ENCODE measurements around the gene ITPR3. TPM values are rescaled to one million over a fixed set of nuclear protein-coding genes. Genes with fewer than 3 reads are reported as not detected.

The ITPR3 gene
- total and polyA plus RNA-seq, 10 donors, result 9.9 to 95.6 (median 62.1) TPM

DNA sequence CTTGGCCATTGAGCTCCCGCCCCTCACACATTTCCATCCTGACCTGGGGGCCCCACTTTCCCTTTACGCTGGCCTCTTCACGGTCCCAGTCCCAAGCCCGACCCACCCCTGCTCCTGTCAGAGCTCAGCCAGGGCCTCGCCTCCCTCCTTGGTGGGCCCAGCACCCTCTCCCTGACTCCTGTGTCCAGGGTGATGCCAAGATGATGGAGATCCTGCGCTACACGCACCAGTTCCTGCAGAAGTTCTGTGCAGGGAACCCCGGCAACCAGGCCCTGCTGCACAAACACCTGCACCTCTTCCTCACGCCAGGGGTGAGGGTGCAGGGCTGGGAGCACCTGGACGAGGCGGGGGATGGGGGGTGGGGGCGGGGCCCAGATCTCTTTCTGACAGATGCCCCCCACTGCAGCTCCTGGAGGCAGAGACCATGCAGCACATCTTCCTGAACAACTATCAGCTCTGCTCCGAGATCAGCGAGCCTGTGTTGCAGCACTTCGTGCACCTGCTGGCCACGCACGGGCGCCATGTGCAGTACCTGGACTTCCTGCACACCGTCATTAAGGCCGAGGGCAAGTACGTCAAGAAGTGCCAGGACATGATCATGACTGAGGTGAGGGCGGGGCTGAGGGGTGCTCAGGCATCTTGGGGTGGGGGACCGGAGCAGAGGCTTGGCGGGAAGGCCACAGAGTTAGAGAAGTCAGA lies 57.3 kb downstream of the ITPR3 start:
- no peaks in the 10 kb centered on the region for H3K9me3 ChIP-seq
- TF ChIP-seq POLR2A (IDR thresholded peaks at IDR 0.05), result no peak
- TF ChIP-seq, protein P1, sequence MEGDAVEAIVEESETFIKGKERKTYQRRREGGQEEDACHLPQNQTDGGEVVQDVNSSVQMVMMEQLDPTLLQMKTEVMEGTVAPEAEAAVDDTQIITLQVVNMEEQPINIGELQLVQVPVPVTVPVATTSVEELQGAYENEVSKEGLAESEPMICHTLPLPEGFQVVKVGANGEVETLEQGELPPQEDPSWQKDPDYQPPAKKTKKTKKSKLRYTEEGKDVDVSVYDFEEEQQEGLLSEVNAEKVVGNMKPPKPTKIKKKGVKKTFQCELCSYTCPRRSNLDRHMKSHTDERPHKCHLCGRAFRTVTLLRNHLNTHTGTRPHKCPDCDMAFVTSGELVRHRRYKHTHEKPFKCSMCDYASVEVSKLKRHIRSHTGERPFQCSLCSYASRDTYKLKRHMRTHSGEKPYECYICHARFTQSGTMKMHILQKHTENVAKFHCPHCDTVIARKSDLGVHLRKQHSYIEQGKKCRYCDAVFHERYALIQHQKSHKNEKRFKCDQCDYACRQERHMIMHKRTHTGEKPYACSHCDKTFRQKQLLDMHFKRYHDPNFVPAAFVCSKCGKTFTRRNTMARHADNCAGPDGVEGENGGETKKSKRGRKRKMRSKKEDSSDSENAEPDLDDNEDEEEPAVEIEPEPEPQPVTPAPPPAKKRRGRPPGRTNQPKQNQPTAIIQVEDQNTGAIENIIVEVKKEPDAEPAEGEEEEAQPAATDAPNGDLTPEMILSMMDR (IDR thresholded peaks at IDR 0.05 in 8 of 11, conservative IDR thresholded peaks at IDR 0.05 in 3 of 11), result no peak
- no peak for TF ChIP-seq POLR2AphosphoS5 (IDR thresholded peaks at IDR 0.05)
- intact Hi-C loops (cut with DNase I; ENCODE audit: low total_unique reads), result no loop called here
- H3K36me3 ChIP-seq, result peaks cover 5 to 100% (median 95%) of the 10 kb centered on the region in 6 donors
- H3K4me3 ChIP-seq, result no peak overlapping the region
- H3K4me1 ChIP-seq, result peaks cover 0 to 11% (median 5%) of the 10 kb centered on the region in 6 donors
- no peak for DNase-seq
- 83 to 91% (median 84%) methylated on average over 24 of the region's 24 CpGs for WGBS, 5 donors
- H3K27me3 ChIP-seq (replicated peaks in 1 of 7), result no peaks in the 10 kb centered on the region
- no peak overlapping the region for H3K27ac ChIP-seq

DNA sequence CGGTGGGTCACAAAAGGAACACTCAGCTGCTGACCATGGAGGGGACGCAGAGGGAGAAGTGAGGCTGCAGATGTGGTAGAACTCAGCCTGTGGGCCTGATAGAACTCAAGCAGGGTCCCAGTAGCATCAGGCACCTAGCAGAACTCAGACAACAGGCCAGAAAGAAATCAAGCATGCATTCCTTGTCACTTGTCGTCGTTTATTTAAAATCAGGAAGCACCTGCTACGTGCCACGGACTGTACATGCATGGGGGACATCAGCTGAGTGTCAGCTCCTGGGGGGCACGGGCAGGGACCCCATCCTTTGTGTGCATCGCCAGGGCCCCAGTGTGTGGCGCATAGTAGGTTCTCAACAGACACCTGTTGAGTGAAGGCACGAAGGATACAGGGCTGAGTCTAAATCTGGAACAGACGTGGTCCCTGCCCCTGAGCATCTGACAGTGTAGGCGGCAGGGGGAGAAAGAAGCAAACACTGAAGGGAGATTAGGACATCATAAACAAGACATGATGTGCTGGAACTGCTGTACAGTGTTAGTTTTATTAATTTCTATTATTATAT lies 57.9 kb downstream of the ITPR3 start:
- no peak for DNase-seq
- no peaks in the 10 kb centered on the region for H3K9me3 ChIP-seq
- 67 to 76% (median 73%) methylated on average over 12 of the region's 12 CpGs for WGBS, 5 donors
- TF ChIP-seq, protein P1 (IDR thresholded peaks at IDR 0.05 in 8 of 11, conservative IDR thresholded peaks at IDR 0.05 in 3 of 11), result no peak
- TF ChIP-seq POLR2A (IDR thresholded peaks at IDR 0.05) (no peak), POLR2AphosphoS5 (IDR thresholded peaks at IDR 0.05) (no peak)
- H3K27ac ChIP-seq, result no peak overlapping the region
- H3K36me3 ChIP-seq, result peaks cover 0 to 100% (median 94%) of the 10 kb centered on the region in 6 donors
- intact Hi-C loops (cut with DNase I; ENCODE audit: low total_unique reads), result no loop called here
- H3K27me3 ChIP-seq (replicated peaks in 1 of 7), result no peaks in the 10 kb centered on the region
- peaks cover 0 to 16% (median 8%) of the 10 kb centered on the region in 6 donors for H3K4me1 ChIP-seq
- H3K4me3 ChIP-seq, result no peak overlapping the region

DNA sequence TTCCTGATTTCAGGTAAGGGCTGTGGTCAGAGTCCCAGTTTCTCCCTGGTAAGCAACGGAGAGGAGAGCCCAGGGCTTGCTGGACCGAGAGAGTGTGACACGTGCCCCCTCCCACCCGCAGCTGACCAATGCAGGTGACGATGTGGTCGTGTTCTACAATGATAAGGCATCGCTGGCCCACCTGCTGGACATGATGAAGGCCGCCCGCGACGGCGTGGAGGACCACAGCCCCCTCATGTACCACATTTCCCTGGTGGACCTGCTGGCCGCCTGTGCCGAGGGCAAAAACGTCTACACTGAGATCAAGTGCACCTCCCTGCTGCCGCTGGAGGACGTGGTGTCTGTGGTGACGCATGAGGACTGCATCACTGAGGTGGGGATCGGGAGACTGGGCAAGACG lies 58.6 kb downstream of the ITPR3 start:
- no peak for DNase-seq
- H3K36me3 ChIP-seq, result peaks cover 0 to 100% (median 94%) of the 10 kb centered on the region in 6 donors
- intact Hi-C loops (cut with DNase I; ENCODE audit: low total_unique reads), result no loop called here

DNA sequence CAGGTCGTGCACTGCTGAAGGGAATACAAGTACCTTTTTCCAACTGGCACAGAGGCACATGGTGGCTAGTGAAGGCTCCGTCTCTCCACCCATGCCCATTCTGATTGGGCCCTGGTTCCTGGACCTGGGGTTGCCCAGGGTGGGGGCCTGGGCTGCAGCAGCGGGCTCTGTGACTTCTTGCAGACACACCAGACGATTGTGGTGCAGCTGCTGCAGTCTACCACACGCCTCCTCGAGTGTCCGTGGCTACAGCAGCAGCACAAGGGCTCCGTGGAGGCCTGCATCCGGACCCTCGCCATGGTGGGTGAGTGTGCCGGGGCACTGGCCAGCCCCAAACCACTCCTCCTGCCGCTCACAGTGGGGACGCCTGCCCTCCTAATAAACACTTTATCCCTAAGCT lies 61.2 kb downstream of the ITPR3 start:
- peaks cover 0 to 22% (median 10%) of the 10 kb centered on the region in 6 donors for H3K4me1 ChIP-seq
- H3K9me3 ChIP-seq, result no peaks in the 10 kb centered on the region
- intact Hi-C loops (cut with DNase I; ENCODE audit: low total_unique reads), result no loop called here
- H3K27me3 ChIP-seq (replicated peaks in 1 of 7), result no peaks in the 10 kb centered on the region
- TF ChIP-seq POLR2AphosphoS5 (IDR thresholded peaks at IDR 0.05), result peak in 1 of 3 donors; percentile 9
- TF ChIP-seq, protein P1 (IDR thresholded peaks at IDR 0.05 in 8 of 11, conservative IDR thresholded peaks at IDR 0.05 in 3 of 11), result no peak
- TF ChIP-seq POLR2A (IDR thresholded peaks at IDR 0.05), result no peak
- H3K36me3 ChIP-seq, result peaks cover 0 to 100% (median 96%) of the 10 kb centered on the region in 6 donors
- H3K4me3 ChIP-seq, result no peak overlapping the region
- 92 to 96% (median 95%) methylated on average over 13 of the region's 13 CpGs for WGBS, 5 donors
- no peak overlapping the region for H3K27ac ChIP-seq
- no peak for DNase-seq

More for the DNA sequence above, 58.6 kb downstream of the ITPR3 start:
- no peak overlapping the region for H3K27ac ChIP-seq
- TF ChIP-seq, protein P1 (IDR thresholded peaks at IDR 0.05 in 8 of 11, conservative IDR thresholded peaks at IDR 0.05 in 3 of 11), result no peak
- peak in 2 of 3 donors; percentile 17 to 35 for TF ChIP-seq POLR2AphosphoS5 (IDR thresholded peaks at IDR 0.05)
- no peak for TF ChIP-seq POLR2A (IDR thresholded peaks at IDR 0.05)
- WGBS, 5 donors, result 82 to 95% (median 91%) methylated on average over 15 to 20 of the region's 20 CpGs
- no peaks in the 10 kb centered on the region for H3K9me3 ChIP-seq
- no peak overlapping the region for H3K4me3 ChIP-seq
- no peaks in the 10 kb centered on the region for H3K27me3 ChIP-seq (replicated peaks in 1 of 7)
- peaks cover 0 to 16% (median 8%) of the 10 kb centered on the region in 6 donors for H3K4me1 ChIP-seq

Data from spleen (tissue), 11 donors.